HTERT RPE-1 (cell line): Measurements from ENCODE around the gene USP40.

Experiments used
- in situ Hi-C: fragments of 300-500 bp; cut with MboI; formaldehyde crosslinking; loops from 4 replicates; pipeline ENCODE4 v1.14.3; 2020; ENCODE audit warnings: low sequenced_read_pairs

USP40 gene

DNA sequence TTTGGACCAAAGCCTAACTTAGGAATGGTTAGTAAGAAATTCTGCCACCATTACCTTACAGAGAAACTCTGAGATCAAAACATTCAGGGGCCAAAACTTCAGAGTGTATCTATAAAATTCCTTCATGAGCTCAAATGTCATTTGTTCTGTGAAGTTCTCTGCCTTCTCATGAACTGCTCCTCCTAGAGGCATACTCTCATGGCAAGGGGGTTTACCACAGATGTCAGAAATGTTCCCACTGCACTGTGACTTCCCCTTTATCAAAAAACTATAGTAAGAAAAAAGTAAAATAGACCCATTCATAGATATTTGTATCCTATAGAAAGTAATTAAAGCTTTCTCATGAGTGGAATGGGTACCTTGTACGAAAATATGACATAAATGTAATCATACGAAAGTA, 68.5 kb downstream of the USP40 start:
- in situ Hi-C loops: no loop called here

DNA sequence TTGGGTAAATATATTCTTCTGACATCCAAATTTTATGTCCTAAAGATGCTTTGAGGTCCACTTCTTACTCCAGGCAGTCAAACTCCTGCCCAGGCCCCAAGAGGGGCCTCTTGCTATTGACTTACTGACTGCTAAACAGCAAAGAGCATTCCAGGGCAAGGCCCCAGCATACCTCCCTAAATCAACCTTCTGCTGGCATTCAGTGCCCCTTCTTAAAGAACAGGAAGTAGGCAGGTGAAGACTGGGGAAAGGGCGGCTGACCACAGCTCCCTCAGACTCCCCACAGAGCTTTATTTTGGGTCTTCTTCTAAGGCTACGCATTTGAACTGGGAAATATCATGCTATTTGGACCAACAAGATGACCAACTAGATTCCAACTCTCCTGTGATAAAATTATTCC, 68.9 kb downstream of the USP40 start:
- in situ Hi-C loops: no loop called here

DNA sequence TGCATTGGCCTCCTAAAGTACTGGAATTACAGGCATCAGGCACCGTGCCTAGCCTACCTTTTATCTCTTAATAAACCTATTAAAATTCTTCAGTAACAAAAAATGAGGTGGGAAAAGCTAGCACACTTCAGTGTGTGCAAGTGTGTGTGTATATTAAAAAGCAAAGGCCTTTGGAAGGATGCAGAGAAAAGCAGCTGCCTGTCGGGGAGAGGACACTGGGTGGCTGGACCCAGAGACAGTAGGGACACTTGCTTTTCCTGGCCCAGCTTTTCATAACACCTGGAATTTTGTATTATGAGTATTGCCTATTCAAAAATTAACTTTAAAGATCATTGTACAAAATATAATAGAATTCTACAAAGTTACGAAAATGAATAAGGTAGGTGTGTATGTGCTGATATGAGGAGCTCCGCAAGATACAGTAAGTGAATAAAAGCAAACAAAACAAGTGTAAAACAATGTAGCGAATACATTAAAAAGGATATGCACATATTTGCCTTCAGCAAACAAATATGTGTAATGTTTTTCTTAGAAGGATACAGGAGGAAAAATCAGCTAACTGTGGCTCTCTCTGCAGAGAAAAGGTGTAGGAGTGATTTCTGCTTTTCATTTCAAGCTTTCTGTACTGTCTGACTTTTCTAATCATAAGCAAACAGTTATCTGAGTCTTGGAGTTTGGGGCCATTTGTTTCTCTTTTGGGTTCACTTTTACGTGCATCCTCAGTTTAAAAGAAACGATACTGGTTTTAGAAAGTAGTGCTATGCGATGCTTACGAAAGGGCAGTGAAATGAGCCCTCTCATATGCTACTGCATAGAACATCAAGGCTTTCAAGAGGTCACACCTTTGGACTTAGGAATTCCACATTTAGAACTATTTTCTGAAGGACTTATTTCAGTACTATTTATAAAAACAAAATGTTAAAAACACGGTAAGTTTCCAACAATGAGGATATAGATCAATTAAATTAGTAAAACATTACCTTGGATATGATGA, 70.8 kb downstream of the USP40 start:
- in situ Hi-C loops: no loop called here

DNA sequence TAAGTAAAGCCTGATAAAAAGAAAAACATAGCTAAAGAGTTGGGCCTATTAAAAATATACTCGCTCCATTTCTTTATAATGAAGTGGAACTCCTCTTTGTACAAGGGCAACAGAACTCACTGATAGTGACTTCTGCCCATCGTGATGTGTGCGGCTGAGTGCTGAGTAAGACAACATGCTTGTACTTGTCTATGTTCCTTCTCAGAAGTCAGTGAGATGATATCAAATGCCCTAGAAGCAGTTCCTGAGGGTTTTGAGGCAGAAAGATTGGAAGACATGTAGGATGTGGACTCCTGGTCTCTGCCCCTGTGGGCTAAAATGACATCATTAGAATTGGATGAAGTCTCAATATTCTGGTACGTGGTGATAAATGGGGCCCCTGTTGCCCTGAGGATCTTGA, 73.8 kb downstream of the USP40 start:
- in situ Hi-C loops: no loop called here

DNA sequence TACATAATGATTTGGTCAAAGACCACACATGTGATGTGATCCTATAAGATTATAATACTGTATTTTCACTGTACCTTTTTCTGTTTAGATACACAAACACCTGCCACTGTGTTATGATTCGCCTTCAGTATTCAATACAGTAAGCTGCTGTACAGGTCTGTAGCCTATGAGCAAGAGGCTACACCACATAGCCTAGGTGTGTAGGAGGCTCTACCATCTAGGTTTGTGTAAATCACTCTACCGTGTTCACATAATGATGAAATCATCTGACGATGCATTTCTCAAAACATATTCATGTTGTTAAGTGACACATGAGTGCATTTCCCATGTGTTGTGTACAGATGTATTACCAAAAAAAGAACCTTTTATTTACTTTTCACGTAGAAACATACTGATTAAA, 74.5 kb downstream of the USP40 start:
- in situ Hi-C loops: no loop called here

DNA sequence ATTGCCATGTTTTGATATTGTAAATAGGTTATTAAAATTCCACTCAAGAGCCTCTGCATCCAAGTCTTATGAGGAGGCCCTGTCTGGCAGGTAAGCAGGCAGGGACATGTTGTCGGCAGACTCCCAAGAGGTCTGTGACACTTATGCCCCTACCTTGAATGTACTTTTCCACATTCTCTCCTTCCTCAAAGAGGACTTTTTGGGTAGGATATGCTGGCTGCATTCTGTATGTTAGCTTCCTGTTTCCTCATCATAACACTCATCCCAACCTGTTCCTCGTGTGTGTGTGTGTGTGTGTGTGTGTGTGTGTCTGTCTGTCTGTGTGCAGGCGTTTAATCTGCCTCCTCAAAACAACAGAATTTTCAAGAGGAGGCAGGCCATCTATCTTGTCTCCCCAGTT, 75.3 kb downstream of the USP40 start:
- in situ Hi-C loops: no loop called here

DNA sequence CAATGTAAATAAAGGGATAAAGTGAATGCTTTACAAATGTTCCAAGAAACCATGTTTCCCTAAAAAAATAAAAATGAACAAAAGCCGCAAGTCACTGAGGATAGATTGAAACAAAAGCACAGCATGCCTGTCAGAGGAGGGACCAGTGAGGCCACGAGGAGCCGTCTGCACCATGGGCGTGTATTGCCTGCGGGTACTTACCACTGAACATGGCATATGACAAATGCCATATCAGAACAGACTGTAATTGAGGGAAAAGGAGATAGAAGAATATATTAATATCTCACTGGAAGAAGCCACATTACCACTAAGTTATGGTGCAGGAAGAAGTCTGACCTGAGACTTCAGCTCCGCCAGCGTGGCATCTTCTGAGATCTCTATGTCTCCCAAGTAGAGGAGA, 75.8 kb downstream of the USP40 start:
- in situ Hi-C loops: no loop called here

DNA sequence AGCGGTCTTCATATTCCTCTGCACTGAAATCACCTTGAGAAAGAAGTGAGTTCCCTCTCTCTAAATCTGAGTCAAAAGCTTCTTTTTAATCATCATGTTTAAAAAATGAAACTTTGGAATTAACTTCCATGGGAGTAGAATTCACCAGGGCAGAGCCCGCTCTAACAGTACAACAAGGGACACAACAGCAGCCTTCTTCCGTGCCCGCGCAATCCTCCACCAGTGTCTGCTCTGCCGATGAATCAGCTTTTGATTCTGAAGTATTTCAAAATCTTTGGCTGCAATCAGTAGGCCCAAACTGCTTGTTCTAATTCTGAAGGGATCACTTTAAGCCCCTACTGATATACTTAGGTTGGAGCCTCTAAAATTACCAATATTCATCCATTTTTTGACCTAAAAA, 76.9 kb downstream of the USP40 start:
- in situ Hi-C loops: no loop called here

DNA sequence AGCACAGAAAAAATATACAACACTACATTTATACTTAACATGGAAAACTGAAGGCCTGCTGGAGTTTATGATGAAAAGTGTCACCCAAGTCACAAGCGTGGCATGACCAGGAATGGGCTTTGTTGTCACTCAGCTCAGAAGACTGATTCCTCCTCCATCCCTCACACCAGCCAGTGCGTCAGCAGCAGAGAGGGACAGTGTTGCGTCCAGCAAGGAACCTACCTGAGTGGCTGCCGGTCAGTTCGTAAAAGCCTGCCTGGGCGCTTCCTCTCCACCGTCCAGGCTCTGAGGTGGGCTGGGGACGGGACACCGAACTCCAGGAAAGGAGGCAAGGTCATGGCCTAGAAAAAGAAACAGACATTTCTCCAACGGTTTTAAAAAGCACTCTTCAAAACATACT, 77.4 kb downstream of the USP40 start:
- in situ Hi-C loops: no loop called here

DNA sequence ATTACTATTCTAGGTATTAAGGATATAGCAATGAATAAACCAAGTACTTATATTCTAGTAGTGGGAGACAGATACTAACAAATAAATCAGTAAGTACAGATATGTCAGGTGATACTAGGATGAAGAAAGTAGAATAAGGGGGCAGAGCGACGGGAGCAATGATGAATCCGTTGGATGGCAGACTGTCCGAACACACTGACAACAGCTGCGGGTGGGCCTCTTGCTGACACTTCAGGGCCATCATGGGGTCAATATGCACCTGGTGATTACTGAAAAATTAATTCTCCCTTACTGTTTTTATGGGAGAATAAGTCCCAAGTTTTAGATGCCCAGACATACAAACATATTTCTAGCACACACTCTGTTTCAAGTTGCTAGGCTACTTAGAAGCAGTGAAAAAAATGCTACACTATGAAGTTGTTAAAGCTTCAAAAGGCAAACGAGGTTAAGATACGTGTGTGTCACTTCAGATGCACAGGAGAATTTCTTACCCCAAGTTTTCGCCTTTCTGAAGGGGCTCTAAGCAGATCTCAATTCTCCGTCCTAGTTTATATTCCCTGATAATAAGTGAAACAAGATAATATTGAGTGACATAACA, 78.7 kb downstream of the USP40 start:
- in situ Hi-C loops: no loop called here

DNA sequence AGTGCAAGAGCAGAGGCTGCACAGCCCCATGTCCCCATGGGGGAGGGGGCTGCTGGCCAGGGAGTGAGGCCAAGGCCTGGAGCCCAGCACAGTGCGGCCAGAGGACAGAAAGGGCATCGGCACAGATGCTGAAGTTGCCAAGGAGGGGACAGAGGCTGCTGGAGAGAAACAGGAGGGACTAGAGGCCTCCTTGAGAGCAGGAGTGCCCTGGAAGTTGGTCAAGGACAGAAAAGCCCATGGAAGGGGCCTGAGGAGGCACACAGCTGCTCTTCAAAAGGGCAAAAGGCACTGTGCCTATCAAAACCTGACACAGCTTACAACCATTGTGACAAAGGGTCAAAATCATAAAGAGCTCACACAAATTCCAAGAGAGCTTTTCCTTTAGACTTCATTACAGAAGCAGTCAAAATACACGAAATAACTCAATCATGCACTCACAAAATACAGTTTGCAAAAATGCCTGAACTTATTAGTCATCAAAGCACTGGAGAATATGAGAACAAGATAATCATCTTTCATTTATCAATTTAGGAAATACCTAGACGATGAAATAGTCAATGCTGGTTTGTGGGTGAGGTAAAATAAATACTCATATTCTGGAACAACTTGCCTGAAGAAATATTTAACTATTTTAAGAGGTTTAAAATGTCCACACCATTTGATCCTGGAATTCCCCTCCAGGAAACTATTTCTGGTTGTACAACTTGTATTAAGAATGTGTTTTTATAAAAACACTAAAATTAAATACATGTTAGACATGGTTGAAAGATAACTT, 79.6 kb downstream of the USP40 start:
- in situ Hi-C loops: no loop called here

DNA sequence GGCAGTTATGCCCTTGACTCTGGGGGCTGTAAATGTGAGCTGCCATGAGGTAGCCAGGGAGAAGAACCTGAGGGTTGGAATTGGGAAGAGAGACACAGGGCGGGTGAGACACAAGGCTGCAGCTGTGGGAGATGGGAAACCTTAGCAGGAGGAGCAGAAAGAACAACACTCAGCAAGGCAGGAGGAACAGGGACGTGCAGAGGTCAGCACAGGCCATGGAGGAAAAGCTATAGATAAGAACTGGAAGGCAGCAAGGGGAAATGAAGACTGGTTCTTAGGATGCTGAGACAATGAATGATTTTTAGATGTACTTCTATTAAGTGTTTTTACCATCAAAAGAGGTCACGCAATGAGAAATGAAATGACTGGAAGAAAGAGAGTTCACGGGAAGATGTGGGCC, 80.2 kb downstream of the USP40 start:
- in situ Hi-C loops: no loop called here

DNA sequence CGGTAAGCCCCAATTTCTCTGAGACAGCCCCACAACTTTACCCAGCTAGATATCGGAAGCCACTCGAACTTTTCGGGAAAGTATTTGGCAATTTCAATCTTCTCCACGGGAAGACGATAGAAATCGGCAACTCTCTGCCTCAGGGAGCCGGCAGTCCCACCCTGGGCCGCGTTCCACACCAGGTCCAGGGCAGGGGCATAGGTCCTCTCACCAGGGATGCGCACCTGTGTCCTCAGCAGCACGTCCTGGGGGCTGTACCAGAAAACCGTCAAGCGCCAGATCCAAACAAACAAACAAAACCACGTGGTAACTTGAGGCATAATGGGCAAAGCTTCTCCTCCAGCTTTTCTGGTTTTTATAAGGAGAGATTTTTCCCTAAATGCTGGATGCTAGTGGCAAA, 80.9 kb downstream of the USP40 start:
- in situ Hi-C loops: no loop called here

DNA sequence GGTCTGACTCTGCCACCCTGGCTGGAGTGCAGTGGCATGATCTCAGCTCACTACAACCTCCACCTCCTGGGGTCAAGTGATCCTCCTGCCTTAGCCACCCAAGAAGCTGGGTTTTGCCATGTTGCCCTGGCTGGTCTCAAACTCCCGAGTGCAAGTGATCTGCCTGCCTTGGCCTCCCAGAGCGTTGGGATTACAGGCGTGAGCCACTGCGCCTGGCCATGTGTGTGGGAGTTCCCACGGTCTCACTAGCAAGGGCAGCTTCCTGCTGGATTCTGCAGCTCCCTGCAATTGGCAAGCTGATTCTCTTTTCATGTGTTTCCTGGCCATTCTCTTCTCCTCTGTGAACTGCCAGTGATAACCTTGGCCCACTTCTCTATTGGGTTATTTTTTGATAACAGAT, 84.0 kb downstream of the USP40 start:
- in situ Hi-C loops: no loop called here

DNA sequence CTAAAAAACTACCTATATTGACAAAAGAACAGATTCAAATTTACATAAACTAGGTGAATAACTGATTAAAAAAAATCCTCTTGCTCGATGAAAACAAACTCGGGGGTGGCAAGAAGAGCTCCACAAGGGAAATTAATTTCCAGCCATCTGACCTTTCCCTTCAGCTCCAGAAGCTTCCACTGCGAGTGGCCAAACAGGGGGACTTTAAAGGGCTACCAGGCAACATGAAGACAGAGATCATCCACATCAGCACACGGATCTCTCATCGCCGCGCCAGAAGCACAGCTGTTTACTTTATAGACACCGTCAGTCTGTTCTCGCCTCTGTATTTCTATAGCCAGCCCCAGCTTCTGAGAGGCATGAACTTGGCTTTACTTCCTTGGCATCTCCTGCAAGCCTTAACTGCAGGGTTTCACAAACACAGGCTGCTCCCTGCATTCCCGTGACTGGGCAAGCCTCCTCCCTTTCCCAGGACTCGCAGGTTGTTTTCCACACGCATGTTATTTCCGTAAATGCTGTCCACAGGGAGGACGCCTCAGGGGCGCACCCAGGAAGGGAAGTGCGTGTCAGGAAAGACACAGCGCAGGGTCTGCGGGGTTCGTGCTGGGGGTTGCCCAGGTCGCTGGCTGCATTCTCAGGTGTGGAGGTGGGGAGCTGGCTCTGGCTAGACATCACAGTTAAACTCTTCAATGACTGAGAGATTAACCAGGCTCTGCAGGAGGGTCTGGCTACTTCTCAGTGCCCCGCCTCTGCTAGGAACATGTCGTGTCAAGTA, 85.0 kb downstream of the USP40 start:
- in situ Hi-C loops: no loop called here

DNA sequence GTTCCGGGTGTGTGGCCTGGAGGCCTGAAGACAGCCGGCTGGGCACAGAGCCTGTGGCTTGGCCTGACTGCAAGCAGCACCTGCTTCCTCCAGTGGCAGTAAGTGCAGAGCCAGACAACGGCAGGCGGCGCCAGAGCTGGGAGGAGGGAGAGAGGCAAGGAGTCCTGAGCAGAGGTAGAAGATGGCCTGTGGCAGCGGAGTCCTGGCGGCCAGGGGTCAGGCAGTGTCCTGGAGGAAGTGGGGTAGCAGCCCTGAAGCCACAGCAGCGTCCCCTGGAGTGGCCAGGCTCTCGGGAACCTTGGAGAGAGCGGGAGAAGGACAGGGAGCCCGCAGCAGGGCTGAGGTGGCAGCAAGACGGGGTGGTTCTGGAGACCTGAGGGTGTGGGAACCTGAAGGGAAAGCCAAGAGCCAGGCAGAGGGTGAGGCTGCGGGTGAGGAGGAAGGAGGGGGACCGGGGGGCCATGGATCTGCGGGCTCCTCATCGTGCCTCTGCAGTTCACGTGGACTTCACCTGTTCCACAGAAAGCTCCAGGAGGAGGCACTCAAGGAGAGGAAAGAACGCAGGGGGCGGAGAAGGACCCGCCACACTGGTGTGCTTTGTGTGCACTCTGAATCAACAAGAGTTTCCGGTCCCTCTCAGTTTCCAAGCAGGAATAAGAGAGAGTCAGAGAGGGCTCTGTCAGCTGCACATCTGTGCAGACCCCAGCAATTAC, 85.9 kb downstream of the USP40 start:
- in situ Hi-C loops: no loop called here

DNA sequence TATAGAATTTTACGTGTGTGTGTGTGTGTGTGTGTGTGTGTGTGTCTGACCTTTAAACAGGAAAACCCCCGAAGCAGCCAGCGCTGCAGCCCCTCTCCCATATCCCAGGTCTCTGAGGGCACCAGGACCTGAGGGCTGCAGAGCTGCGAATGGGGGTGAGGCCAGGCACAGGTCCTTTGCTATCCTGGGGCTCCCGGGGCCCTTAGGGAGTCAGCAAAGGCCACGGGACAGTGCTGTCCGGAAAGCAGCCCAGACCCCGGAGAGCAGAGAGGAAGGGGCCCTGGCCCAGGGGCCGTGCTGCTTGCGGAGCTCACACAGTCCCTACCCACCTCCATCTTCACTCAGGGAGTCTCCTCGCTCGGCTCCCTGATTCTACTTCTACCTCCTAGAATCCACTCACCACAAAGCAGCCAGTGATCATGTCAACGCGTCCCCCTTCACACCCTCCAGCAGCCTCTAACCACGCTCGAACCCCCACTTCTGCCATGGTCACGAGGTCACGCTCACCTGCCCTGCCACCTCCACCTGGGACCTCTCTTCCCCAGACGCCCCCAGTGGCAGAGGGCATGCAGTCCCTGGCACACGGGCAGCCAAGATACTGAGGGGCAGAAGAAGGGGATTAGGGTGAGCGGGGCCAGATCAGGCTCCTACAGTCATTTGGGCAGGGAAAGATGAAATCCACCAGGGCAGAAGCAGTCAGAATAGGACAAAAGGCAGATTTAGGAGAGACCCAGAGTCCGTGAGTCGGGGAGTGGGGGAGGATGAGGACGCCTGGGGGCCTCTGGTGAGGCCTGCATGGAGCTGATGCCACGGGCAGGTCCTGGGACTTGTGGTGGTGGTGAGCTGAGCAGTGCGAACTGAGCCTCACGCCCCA, 86.7 kb downstream of the USP40 start:
- in situ Hi-C loops: no loop called here

DNA sequence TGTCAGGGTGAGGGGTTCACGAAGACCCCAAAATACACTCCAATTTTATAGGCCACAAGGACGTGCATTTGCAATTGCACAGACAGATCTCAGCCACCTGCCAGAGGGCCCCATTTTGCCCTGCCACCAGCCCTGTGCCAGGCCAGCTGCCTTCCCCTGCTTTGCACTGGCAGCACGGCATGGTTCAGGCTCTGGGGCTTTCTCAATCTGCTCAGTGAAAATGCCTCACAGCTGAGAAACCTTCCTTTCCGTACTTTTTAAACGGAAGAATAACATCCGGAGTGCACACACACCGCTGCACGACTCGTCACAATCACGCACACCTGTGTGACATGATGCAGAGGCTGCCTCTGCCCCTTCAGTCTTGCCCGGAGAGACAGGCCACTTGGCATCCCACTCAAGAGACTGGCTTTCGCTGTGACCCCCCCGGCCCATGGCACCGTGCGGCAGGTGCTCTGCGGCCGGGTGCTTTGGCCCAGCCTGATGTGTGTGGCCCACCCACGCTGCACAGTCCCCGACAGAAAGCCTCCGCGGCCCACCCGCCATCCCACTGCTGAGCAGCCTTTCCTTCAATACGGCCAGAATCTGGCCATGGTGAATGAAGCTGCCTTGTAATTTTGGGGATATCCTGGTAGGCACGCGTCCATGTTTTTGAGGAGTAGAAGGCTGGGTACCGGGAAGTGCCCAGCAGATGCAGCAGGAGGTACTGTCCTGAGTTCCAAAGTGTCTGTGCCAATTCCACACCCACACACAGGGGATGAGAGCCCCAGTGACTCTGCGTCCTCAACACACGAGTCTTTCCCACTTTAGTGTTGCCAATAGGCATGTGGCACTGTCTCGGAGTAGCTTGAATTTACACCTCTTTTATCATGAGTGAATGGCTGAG, 88.8 kb downstream of the USP40 start:
- in situ Hi-C loops: no loop called here
